DMS 273 (cell line): ENCODE measurements around the gene IFITM5.
"Not testable (repeated sequence)": the region's sequence is repeated elsewhere in the genome, so short reads cannot be mapped to it uniquely, and the experiment has no call there.

Experiments
- DNase-seq: peaks from one replicate; lab custom pipeline; 2025; ENCODE audit not compliant: unreplicated experiment; lab: John Stamatoyannopoulos, UW

The IFITM5 gene

GRCh38 chr11:328012-328411, 28.7 kb upstream of the IFITM5 start:
- DNase-seq: no peak

GRCh38 chr11:327581-327923, 28.2 kb upstream of the IFITM5 start:
- DNase-seq: no peak

- no peak for DNase-seq
These were observed 27.7 kb upstream of the IFITM5 start for GRCh38 chr11:326842-327580.

GRCh38 chr11:326592-326841, 27.2 kb upstream of the IFITM5 start:
- no peak for DNase-seq

GRCh38 chr11:325796-326591, 26.7 kb upstream of the IFITM5 start:
- no peak for DNase-seq

GRCh38 chr11:324593-325517, 25.5 kb upstream of the IFITM5 start:
- DNase-seq: not testable (repeated sequence)

- no peak for DNase-seq
These were observed 24.8 kb upstream of the IFITM5 start for GRCh38 chr11:324156-324555.

GRCh38 chr11:319888-320273, 20.6 kb upstream of the IFITM5 start:
- not testable (repeated sequence) for DNase-seq

GRCh38 chr11:319121-319887, 20.0 kb upstream of the IFITM5 start:
- not testable (repeated sequence) for DNase-seq

- not testable (repeated sequence) for DNase-seq
These were observed 19.2 kb upstream of the IFITM5 start for GRCh38 chr11:318405-319120.

- not testable (repeated sequence) for DNase-seq
These were observed 18.5 kb upstream of the IFITM5 start for GRCh38 chr11:317668-318404.

- DNase-seq: no peak
These were observed 17.6 kb upstream of the IFITM5 start for GRCh38 chr11:316891-317301.

GRCh38 chr11:316031-316701, 16.8 kb upstream of the IFITM5 start:
- no peak for DNase-seq

- DNase-seq: no peak
These were observed 16.2 kb upstream of the IFITM5 start for GRCh38 chr11:315516-315994.

GRCh38 chr11:315051-315481, 15.7 kb upstream of the IFITM5 start:
- DNase-seq: no peak

- DNase-seq: not testable (repeated sequence)
These were observed 15.2 kb upstream of the IFITM5 start for GRCh38 chr11:314554-314875.

- DNase-seq: peak; percentile 27
These were observed 14.6 kb upstream of the IFITM5 start, which contains the start of gene IFITM1 for GRCh38 chr11:313787-314553. IFITM1 (plus strand) TSS chr11:314040; CDS start chr11:314171, 131 bp downstream.

- no peak for DNase-seq
These were observed 14.0 kb upstream of the IFITM5 start for GRCh38 chr11:313304-313786.
